Measurements from ENCODE around the gene SOX5.

Gene SOX5

GRCh38 chr12:23596568-23596967 is 352.9 kb downstream of the SOX5 start:
- DNase-seq (ENCODE audit: low spot score), result no peak

GRCh38 chr12:23587833-23588559 is 361.5 kb downstream of the SOX5 start:
- DNase-seq (ENCODE audit: low spot score), result no peak

GRCh38 chr12:23585782-23586163 is 363.7 kb downstream of the SOX5 start:
- DNase-seq (ENCODE audit: low spot score), result no peak

GRCh38 chr12:23585156-23585781 is 364.2 kb downstream of the SOX5 start:
- DNase-seq (ENCODE audit: low spot score), result no peak

GRCh38 chr12:23581913-23582312 is 367.6 kb downstream of the SOX5 start:
- no peak for DNase-seq (ENCODE audit: low spot score)

GRCh38 chr12:23579257-23579656 is 370.2 kb downstream of the SOX5 start:
- DNase-seq (ENCODE audit: low spot score), result no peak

GRCh38 chr12:23576372-23576771 is 373.1 kb downstream of the SOX5 start:
- DNase-seq (ENCODE audit: low spot score), result no peak

- DNase-seq (ENCODE audit: low spot score), result no peak
Measured at GRCh38 chr12:23569356-23569755, 380.1 kb downstream of the SOX5 start.

GRCh38 chr12:23566133-23566532 is 383.3 kb downstream of the SOX5 start:
- no peak for DNase-seq (ENCODE audit: low spot score)

GRCh38 chr12:23564451-23565152 is 384.9 kb downstream of the SOX5 start:
- DNase-seq (ENCODE audit: low spot score), result no peak

- no peak for DNase-seq (ENCODE audit: low spot score)
Measured at GRCh38 chr12:23561364-23562345, 387.8 kb downstream of the SOX5 start.

GRCh38 chr12:23560611-23561010 is 388.9 kb downstream of the SOX5 start:
- DNase-seq (ENCODE audit: low spot score), result no peak

- DNase-seq (ENCODE audit: low spot score), result no peak
Measured at GRCh38 chr12:23559268-23559753, 390.2 kb downstream of the SOX5 start.

- no peak for DNase-seq (ENCODE audit: low spot score)
Measured at GRCh38 chr12:23556661-23557060, 392.8 kb downstream of the SOX5 start.

GRCh38 chr12:23555825-23556207 is 393.7 kb downstream of the SOX5 start:
- no peak for DNase-seq (ENCODE audit: low spot score)

- DNase-seq (ENCODE audit: low spot score), result no peak
Measured at GRCh38 chr12:23555180-23555824, 394.2 kb downstream of the SOX5 start.

GRCh38 chr12:23552417-23552816 is 397.1 kb downstream of the SOX5 start:
- no peak for DNase-seq (ENCODE audit: low spot score)

GRCh38 chr12:23550753-23551152 is 398.7 kb downstream of the SOX5 start:
- no peak for DNase-seq (ENCODE audit: low spot score)

GRCh38 chr12:23548742-23549141 is 400.7 kb downstream of the SOX5 start:
- no peak for DNase-seq (ENCODE audit: low spot score)

GRCh38 chr12:23546756-23547155 is 402.7 kb downstream of the SOX5 start:
- no peak for DNase-seq (ENCODE audit: low spot score)

- no peak for DNase-seq (ENCODE audit: low spot score)
Measured at GRCh38 chr12:23543767-23544166, 405.7 kb downstream of the SOX5 start.

Measured in AG20443 (cell line).